GM12878 (cell line): Measurements from ENCODE around the gene PCSK6.

ENCODE experiments used
- CTCF ChIP-seq, 3 experiments: IDR thresholded peaks in 2 of 3; conservative IDR thresholded peaks in 1 of 3; 2 replicates each; pipeline ENCODE4 v1.5.1; 2011; ENCODE audit warnings: low read depth in 3 of 3, low read length in 3 of 3, mild to moderate bottlenecking in 3 of 3, control low read depth in 2 of 3, moderate library complexity in 2 of 3, inconsistent platforms in 1 of 3, mixed read lengths in 1 of 3; ENCODE audit not compliant: control insufficient read depth in 2 of 3, insufficient read depth in 1 of 3; ENCODE audit errors: extremely low read depth in 1 of 3
- ELK1 ChIP-seq: IDR thresholded peaks from 2 replicates; pipeline ENCODE4 v1.6.1; 2012; ENCODE audit warnings: low read depth, low read length, improper control_type of control experiment
- EP300 ChIP-seq, 2 experiments: fragments of 150-350 bp in 1 of 2; IDR thresholded peaks; 2 replicates each; pipeline ENCODE4 v1.6.1; 2011 to 2012; ENCODE audit warnings: low read depth in 2 of 2, low read length in 2 of 2, borderline replicate concordance in 1 of 2, improper control_type of control experiment in 1 of 2, inconsistent platforms in 1 of 2; ENCODE audit not compliant: control insufficient read depth in 1 of 2
- EZH2 ChIP-seq: IDR thresholded peaks from 2 replicates; pipeline ENCODE4 v1.6.1; 2012; ENCODE audit warnings: low read depth, mild to moderate bottlenecking, control low read depth, inconsistent platforms, low read length, borderline replicate concordance; ENCODE audit not compliant: control insufficient read depth
- HCFC1 ChIP-seq: fragments of 150-350 bp; IDR thresholded peaks from 2 replicates; pipeline ENCODE4 v1.6.1; 2014; ENCODE audit warnings: low read length
- MTA2 ChIP-seq: fragments of 450-650 bp; IDR thresholded peaks from 2 replicates; pipeline ENCODE4 v1.6.1; 2016; ENCODE audit warnings: low read depth, mild to moderate bottlenecking, moderate library complexity
- NFYB ChIP-seq: IDR thresholded peaks from 2 replicates; pipeline ENCODE4 v1.6.1; 2011; ENCODE audit warnings: low read depth, mild to moderate bottlenecking, low read length, improper control_type of control experiment, moderate library complexity; ENCODE audit not compliant: insufficient read depth
- RAD21 ChIP-seq: IDR thresholded peaks from 2 replicates; pipeline ENCODE4 v1.6.1; 2011; ENCODE audit warnings: mild to moderate bottlenecking, low read depth, low read length, moderate library complexity; ENCODE audit not compliant: insufficient read depth
- SIX5 ChIP-seq: IDR thresholded peaks from 2 replicates; pipeline ENCODE4 v1.6.1; 2011; ENCODE audit warnings: mild to moderate bottlenecking, low read depth, low read length, moderate library complexity; ENCODE audit not compliant: severe bottlenecking
- STAT1 ChIP-seq: fragments of 450-650 bp; conservative IDR thresholded peaks from 2 replicates; pipeline ENCODE4 v1.6.1; 2014; ENCODE audit warnings: antibody characterized with exemption, mild to moderate bottlenecking
- YY1 ChIP-seq: IDR thresholded peaks from 2 replicates; pipeline ENCODE4 v1.6.1; 2011; ENCODE audit warnings: low read depth, mild to moderate bottlenecking, low read length

GRCh38 chr15:101362359-101362758 lies 127.1 kb downstream of the PCSK6 start:
- TF ChIP-seq YY1 (no peak), CTCF (IDR thresholded peaks at IDR 0.05 in 2 of 3, conservative IDR thresholded peaks at IDR 0.05 in 1 of 3; ENCODE audit: control insufficient read depth in 2 of 3, extremely low read depth in 1 of 3, insufficient read depth in 1 of 3, low read depth in 3 of 3, low read length in 3 of 3) (no peak), RAD21 (no peak), MTA2 (no peak), SIX5 (no peak), STAT1 (no peak), ELK1 (no peak), NFYB (no peak), HCFC1 (no peak), EZH2 (no peak), EP300 (IDR thresholded peaks at IDR 0.05; ENCODE audit: borderline replicate concordance in 1 of 2, control insufficient read depth in 1 of 2, low read depth in 2 of 2, low read length in 2 of 2) (no peak)
